A172 (cell line): Measurements from ENCODE around the gene STIMATE. TPM values are rescaled to one million over a fixed set of nuclear protein-coding genes. Genes with fewer than 3 reads are reported as not detected.

Source experiments
- DNase-seq: peaks from one replicate; pipeline ENCODE4 v3.0.0-alpha.2; 2015; ENCODE audit warnings: low spot score
- total RNA-seq: library from RNA; depleted of rRNA; stranded (reverse); fragments of >200 nt; shearing (Covaris generic); gene quantifications from 2 replicates; pipeline ENCODE4 v1.2.3, GENCODE V29; 2014; rRNA removed

STIMATE gene
- 8.6 and 10.2 TPM in 2 replicates for total RNA-seq

- DNase-seq, result peak; percentile 46
Observed at GRCh38 chr3:52897130-52898122, at the start of gene STIMATE. Gene STIMATE (minus strand): TSS chr3:52897548. CDS start chr3:52897450, 98 bp downstream.

- DNase-seq, result no peak
Observed at GRCh38 chr3:52939600-52939999, 42.3 kb upstream of the STIMATE start.

- DNase-seq, result peak; percentile 50
Observed at GRCh38 chr3:52934630-52935530, 37.5 kb upstream of the STIMATE start.

- no peak for DNase-seq
Observed at GRCh38 chr3:52931889-52932288, 34.5 kb upstream of the STIMATE start.

GRCh38 chr3:52931328-52931727 is 34.0 kb upstream of the STIMATE start:
- no peak for DNase-seq

- no peak for DNase-seq
Observed at GRCh38 chr3:52930748-52931147, 33.4 kb upstream of the STIMATE start.

GRCh38 chr3:52926554-52926953 is 29.2 kb upstream of the STIMATE start:
- no peak for DNase-seq

- DNase-seq, result no peak
Observed at GRCh38 chr3:52925405-52926313, 28.3 kb upstream of the STIMATE start.

- no peak for DNase-seq
Observed at GRCh38 chr3:52923963-52924362, 26.6 kb upstream of the STIMATE start.

GRCh38 chr3:52920841-52921240 is 23.5 kb upstream of the STIMATE start:
- DNase-seq, result no peak

- no peak for DNase-seq
Observed at GRCh38 chr3:52917044-52917443, 19.7 kb upstream of the STIMATE start.

- DNase-seq, result no peak
Observed at GRCh38 chr3:52915294-52915693, 17.9 kb upstream of the STIMATE start.

GRCh38 chr3:52912885-52913731 is 15.8 kb upstream of the STIMATE start:
- no peak for DNase-seq

- no peak for DNase-seq
Observed at GRCh38 chr3:52910823-52911222, 13.5 kb upstream of the STIMATE start.

- DNase-seq, result no peak
Observed at GRCh38 chr3:52907497-52907896, 10.1 kb upstream of the STIMATE start.

- no peak for DNase-seq
Observed at GRCh38 chr3:52904552-52904951, 7.2 kb upstream of the STIMATE start.

GRCh38 chr3:52904000-52904399 is 6.7 kb upstream of the STIMATE start:
- DNase-seq, result no peak

- DNase-seq, result no peak
Observed at GRCh38 chr3:52896613-52897012, 735 bp downstream of the STIMATE start.

- no peak for DNase-seq
Observed at GRCh38 chr3:52896151-52896550, 1.2 kb downstream of the STIMATE start.

- no peak for DNase-seq
Observed at GRCh38 chr3:52895418-52895817, 1.9 kb downstream of the STIMATE start.
